GM12878 (cell line): ENCODE data around the gene TNFAIP8L2. TPM values are rescaled to one million over a fixed set of nuclear protein-coding genes. Genes with fewer than 3 reads are reported as not detected.
A peak's percentile ranks its signal among the peaks of the same experiment; 100 is the strongest.

ENCODE experiments used
- ATAC-seq: fragments of 200-7000 bp; cut with Tn5 transposase; 3 replicates; pipeline ENCODE4 v1.9.1; 2020; ENCODE audit warnings: mild to moderate bottlenecking, moderate library complexity
- BruUV-seq: library from RNA; stranded (reverse); fragments of 400-500 nt; replicated peaks from 2 replicates; lab custom pipeline; 2021; lab: Mats Ljungman, UMichigan
- CTCF ChIA-PET: fragments of 300-600 bp; sonication (Branson Sonifier 250); formaldehyde crosslinking; extraction: SDS; loops from one replicate; lab custom pipeline; 2021; ENCODE audit warnings: inconsistent platforms; lab: Yijun Ruan, JAX
- POLR2A ChIA-PET: fragments of 350-600 bp; formaldehyde crosslinking; extraction: SDS; loops from one replicate; lab custom pipeline; 2021; ENCODE audit warnings: inconsistent platforms; lab: Charles Lee
- RAD21 ChIA-PET: fragments of 300-600 bp; sonication (Branson Sonifier 250); formaldehyde crosslinking; loops from one replicate; lab custom pipeline; 2023; ENCODE audit warnings: antibody characterized with exemption; ENCODE audit not compliant: unreplicated experiment; lab: Charles Lee
- SMC1A ChIA-PET: fragments of 300-600 bp; sonication (Branson Sonifier 250); formaldehyde crosslinking; loops from one replicate; lab custom pipeline; 2023; ENCODE audit not compliant: unreplicated experiment, uncharacterized antibody; lab: Charles Lee
- DNase-seq: peaks from one replicate; pipeline ENCODE4 v3.0.0-alpha.2; 2011; ENCODE audit warnings: low read depth, low spot score
- FAIRE-seq: peaks from 3 replicates; lab custom pipeline; 2011; peaks lifted over from hg19 to GRCh38; lab: Jason Lieb, UNC
- H2AFZ ChIP-seq: 2 replicates; pipeline ENCODE4 v1.6.0; 2011; ENCODE audit warnings: low read depth, low read length, control low read depth; ENCODE audit not compliant: control insufficient read depth
- H3K27ac ChIP-seq: 2 replicates; pipeline ENCODE4 v1.5.1; 2011; ENCODE audit warnings: control low read depth; ENCODE audit not compliant: control insufficient read depth, insufficient read depth
- H3K27me3 ChIP-seq, 2 experiments: replicated peaks in 1 of 2; 2 replicates each; pipeline versions ENCODE4 v1.6.0 to v1.6.1; 2011; ENCODE audit warnings: low read length in 1 of 2; ENCODE audit not compliant: control insufficient read depth in 2 of 2, insufficient read depth in 2 of 2
- H3K36me3 ChIP-seq, 2 experiments: 2 replicates each; pipeline ENCODE4 v1.5.1; 2011; ENCODE audit warnings: low read length in 1 of 2; ENCODE audit not compliant: control insufficient read depth in 2 of 2, insufficient read depth in 2 of 2
- H3K4me1 ChIP-seq: 2 replicates; pipeline ENCODE4 v1.6.1; 2011; ENCODE audit warnings: mild to moderate bottlenecking, low read length, moderate library complexity, mixed read lengths; ENCODE audit not compliant: control insufficient read depth, insufficient read depth
- H3K4me2 ChIP-seq: 2 replicates; pipeline ENCODE4 v1.6.0; 2011; ENCODE audit warnings: control low read depth; ENCODE audit not compliant: control insufficient read depth, insufficient read depth
- H3K4me3 ChIP-seq: fragments of 200-600 bp; sonication (generic); 2 replicates; pipeline ENCODE4 v1.5.1; 2016
- H3K79me2 ChIP-seq: 2 replicates; pipeline ENCODE4 v1.6.0; 2011; ENCODE audit warnings: low read length; ENCODE audit not compliant: control insufficient read depth, insufficient read depth
- H3K9ac ChIP-seq: 2 replicates; pipeline ENCODE4 v1.8.0; 2011; ENCODE audit warnings: low read length, control low read depth, mixed read lengths; ENCODE audit not compliant: control insufficient read depth, insufficient read depth
- H3K9me3 ChIP-seq: replicated peaks from 3 replicates; pipeline ENCODE4 v1.5.1; 2011; ENCODE audit warnings: mild to moderate bottlenecking, low read length; ENCODE audit not compliant: control insufficient read depth, insufficient read depth
- H4K20me1 ChIP-seq: 2 replicates; pipeline ENCODE4 v1.6.0; 2011; ENCODE audit not compliant: control insufficient read depth, insufficient read depth
- CHD4 ChIP-seq: fragments of 200-600 bp; sonication (generic); IDR thresholded peaks from 2 replicates; pipeline ENCODE4 v1.6.1; 2016; ENCODE audit warnings: mild to moderate bottlenecking
- DPF2 ChIP-seq: fragments of 450-650 bp; IDR thresholded peaks from 2 replicates; pipeline ENCODE4 v1.6.1; 2017; ENCODE audit warnings: mild to moderate bottlenecking
- E2F4 ChIP-seq: IDR thresholded peaks from 2 replicates; pipeline ENCODE4 v1.6.1; 2012; ENCODE audit warnings: low read depth, low read length, improper control_type of control experiment
- EED ChIP-seq: sonication (generic); IDR thresholded peaks from 2 replicates; pipeline ENCODE4 v1.6.1; 2016; ENCODE audit warnings: antibody characterized with exemption, low read depth
- EGR1 ChIP-seq, 2 experiments: IDR thresholded peaks; 1 replicate in 1 of 2; 2 replicates in 1 of 2; pipeline ENCODE4 v1.6.1; 2011 to 2012; ENCODE audit warnings: low read depth in 2 of 2, low read length in 2 of 2, borderline replicate concordance in 1 of 2, mild to moderate bottlenecking in 1 of 2, moderate library complexity in 1 of 2
- EP300 ChIP-seq, 2 experiments: fragments of 150-350 bp in 1 of 2; IDR thresholded peaks; 2 replicates each; pipeline ENCODE4 v1.6.1; 2011 to 2012; ENCODE audit warnings: low read depth in 2 of 2, low read length in 2 of 2, borderline replicate concordance in 1 of 2, improper control_type of control experiment in 1 of 2, inconsistent platforms in 1 of 2; ENCODE audit not compliant: control insufficient read depth in 1 of 2
- FOXK2 ChIP-seq: fragments of 450-650 bp; IDR thresholded peaks from 2 replicates; pipeline ENCODE4 v1.6.1; 2017; ENCODE audit warnings: mild to moderate bottlenecking, moderate library complexity
- IKZF1 ChIP-seq: fragments of 450-650 bp; conservative IDR thresholded peaks from 2 replicates; pipeline ENCODE4 v1.6.1; 2017; ENCODE audit warnings: antibody characterized with exemption, mild to moderate bottlenecking
- IKZF2 ChIP-seq, 2 experiments: fragments of 450-650 bp; IDR thresholded peaks; 2 replicates each; pipeline ENCODE4 v1.6.1; 2017; ENCODE audit warnings: mild to moderate bottlenecking in 2 of 2, moderate library complexity in 2 of 2
- MTA2 ChIP-seq: fragments of 450-650 bp; IDR thresholded peaks from 2 replicates; pipeline ENCODE4 v1.6.1; 2016; ENCODE audit warnings: low read depth, mild to moderate bottlenecking, moderate library complexity
- NFIC ChIP-seq: IDR thresholded peaks from 2 replicates; pipeline ENCODE4 v1.6.1; 2012; ENCODE audit warnings: low read depth, mild to moderate bottlenecking, inconsistent platforms, low read length, moderate library complexity
- NRF1 ChIP-seq: conservative IDR thresholded peaks from 2 replicates; pipeline ENCODE4 v1.6.1; 2011; ENCODE audit warnings: mild to moderate bottlenecking, low read depth, low read length, improper control_type of control experiment
- PAX5 ChIP-seq: IDR thresholded peaks from 2 replicates; pipeline ENCODE4 v1.6.1; 2011; ENCODE audit warnings: low read depth, low read length, borderline replicate concordance
- POLR2AphosphoS5 ChIP-seq: IDR thresholded peaks from 2 replicates; pipeline ENCODE4 v1.6.1; 2011; ENCODE audit warnings: mild to moderate bottlenecking, low read length, inconsistent platforms
- RAD21 ChIP-seq: IDR thresholded peaks from 2 replicates; pipeline ENCODE4 v1.6.1; 2011; ENCODE audit warnings: mild to moderate bottlenecking, low read depth, low read length, moderate library complexity; ENCODE audit not compliant: insufficient read depth
- RAD51 ChIP-seq: fragments of 450-650 bp; IDR thresholded peaks from 2 replicates; pipeline ENCODE4 v1.6.1; 2016; ENCODE audit warnings: moderate library complexity, mild to moderate bottlenecking, inconsistent platforms
- RELB ChIP-seq: fragments of 450-650 bp; IDR thresholded peaks from 2 replicates; pipeline ENCODE4 v1.6.1; 2017; ENCODE audit warnings: low read depth, mild to moderate bottlenecking, moderate library complexity
- SIX5 ChIP-seq: IDR thresholded peaks from 2 replicates; pipeline ENCODE4 v1.6.1; 2011; ENCODE audit warnings: mild to moderate bottlenecking, low read depth, low read length, moderate library complexity; ENCODE audit not compliant: severe bottlenecking
- SREBF1 ChIP-seq: IDR thresholded peaks from 2 replicates; pipeline ENCODE4 v1.6.1; 2012; ENCODE audit warnings: mild to moderate bottlenecking, low read length
- TCF3 ChIP-seq: IDR thresholded peaks from 2 replicates; pipeline ENCODE4 v1.6.1; 2012; ENCODE audit warnings: low read depth, mild to moderate bottlenecking, low read length, borderline replicate concordance; ENCODE audit not compliant: insufficient read depth
- YBX1 ChIP-seq: fragments of 450-650 bp; IDR thresholded peaks from 2 replicates; pipeline ENCODE4 v1.6.1; 2016; ENCODE audit warnings: antibody characterized with exemption
- YY1 ChIP-seq: IDR thresholded peaks from 2 replicates; pipeline ENCODE4 v1.6.1; 2011; ENCODE audit warnings: low read depth, mild to moderate bottlenecking, low read length
- ZBED1 ChIP-seq: IDR thresholded peaks from 2 replicates; pipeline ENCODE4 v1.6.1; 2016; ENCODE audit warnings: borderline replicate concordance
- WGBS: methylation state at CpG from one replicate; pipeline ENCODE4 v1.1.6; 2016; ENCODE audit warnings: low lambda C conversion rate; ENCODE audit not compliant: insufficient replicate concordance, insufficient coverage; ENCODE audit errors: missing lambda C conversion rate; 5-methylcytosine and 5-hydroxymethylcytosine counted together
- in situ Hi-C: fragments of 300-500 bp; cut with MboI; formaldehyde crosslinking; loops from 9 replicates; pipeline ENCODE4 v1.14.3; 2018; ENCODE audit warnings: mixed read lengths
- intact Hi-C: fragments of 100-400 bp; cut with micrococcal nuclease; formaldehyde crosslinking; loops from one replicate; pipeline ENCODE4 v1.14.2; 2022; ENCODE audit not compliant: unreplicated experiment
- polyA plus RNA-seq, 11 experiments: library from polyadenylated mRNA; depleted of rRNA in 4 of 11; unstranded in 6 of 11; stranded (reverse) in 5 of 11; fragments of >200 nt; fragmentation: Nextera tagmentation in 4 of 11; fragmentation: Illumina TruSeq in 1 of 11; extraction: Ambion mirVana in 4 of 11; extraction: Trizol in 1 of 11; gene quantifications; 1 replicate in 1 of 11; 2 replicates in 10 of 11; pipeline versions ENCODE4 v1.2.1 to v1.2.3, GENCODE V29; 2011 to 2016; ENCODE audit warnings: inconsistent platforms in 2 of 11, missing spikeins in 2 of 11, low read depth in 1 of 11
- total RNA-seq, 4 experiments: library from RNA; depleted of rRNA in 3 of 4; stranded (reverse); fragments of >200 nt in 3 of 4; fragmentation: Illumina TruSeq in 1 of 4; extraction: Trizol in 1 of 4; gene quantifications; 2 replicates each; pipeline versions ENCODE4 v1.2.1 to v1.2.3, GENCODE V29; 2013 to 2021

TNFAIP8L2 gene
- total and polyA plus RNA-seq, 10 of the 15 experiments (the other 5 are each of a cell fraction or from before 2014, with no cell fraction given), result 5.4 to 26.3 (median 14.2) TPM

- Histone ChIP-seq H3K4me2 (peak overlapping the region; percentile 38; the same call in 1 of the 2 replicates), H4K20me1 (no peaks in the 10 kb centered on the region), H3K27me3 (no peaks in the 10 kb centered on the region), H3K9ac (no peak overlapping the region; the same call in 1 of the 2 replicates), H3K4me3 (peak overlapping the region; percentile 4; the same call in 1 of the 2 replicates), H3K79me2 (peaks cover 27% of the 10 kb centered on the region), H3K9me3 (no peaks in the 10 kb centered on the region), H2AFZ (peak overlapping the region; percentile 50), H3K4me1 (no peaks in the 10 kb centered on the region), H3K36me3 (no peaks in the 10 kb centered on the region), H3K27ac (no peak overlapping the region)
- ChIA-PET POLR2A (interaction anchor here (0.6 kb wide), 1 partner anchor 155 kb away, joined by 3 read pairs; no protein-coding TSS in a partner anchor), SMC1A (interaction anchor here (0.6 to 1.3 kb wide), 2 partner anchors 58 to 242 kb away, joined by 3 to 4 read pairs; partner anchors contain the start of gene PSMD4), RAD21 (interaction anchor here (0.7 to 1.9 kb wide), 3 partner anchors 55 to 1043 kb away, joined by 3 to 13 read pairs (median 3); no protein-coding TSS in a partner anchor), CTCF (interaction anchor here (0.6 to 6.3 kb wide), 5 partner anchors 8 to 144 kb away, joined by 3 to 70 read pairs (median 6); partner anchors contain the start of genes PSMD4 and TNFAIP8L2)
- intact Hi-C loops (loop anchor here (1.0 to 5.0 kb wide), 4 partner anchors 55 to 202 kb away; partner anchors contain the start of genes PI4KB and PSMB4), in situ Hi-C loops (no loop called here)
- DNase-seq, result peak; percentile 53
- WGBS, result 34% methylated on average over 12 of the region's 14 CpGs
- no TSS peak for BruUV-seq
- ATAC-seq, result peak; percentile 57
- FAIRE-seq, result no peak
- TF ChIP-seq E2F4 (no peak), CHD4 (no peak), EGR1 (IDR thresholded peaks at IDR 0.05; ENCODE audit: borderline replicate concordance in 1 of 2, low read depth in 2 of 2, low read length in 2 of 2) (no peak), YBX1 (no peak), TCF3 (no peak), EP300 (IDR thresholded peaks at IDR 0.05; ENCODE audit: borderline replicate concordance in 1 of 2, control insufficient read depth in 1 of 2, low read depth in 2 of 2, low read length in 2 of 2) (no peak), RAD21 (peak; percentile 68), ZBED1 (no peak), SIX5 (no peak), RAD51 (no peak), NRF1 (no peak), IKZF2 (IDR thresholded peaks at IDR 0.05) (peak; percentile 69 to 70), RELB (0 out of 2 replicates have a peak, but pooled peaks have one; percentile 42), PAX5 (no peak), NFIC (no peak), YY1 (0 out of 2 replicates have a peak, but pooled peaks have one; percentile 13), FOXK2 (no peak), DPF2 (no peak), SREBF1 (no peak), POLR2AphosphoS5 (no peak), MTA2 (no peak), EED (no peak), IKZF1 (peak; percentile 61; the same call in 1 of the 2 replicates)
These were observed 39.9 kb downstream of the TNFAIP8L2 start for GRCh38 chr1:151196292-151196800.
